Measurements from ENCODE around the gene ARHGAP6.

ARHGAP6 gene

GRCh38 chrX:11269996-11270395 is 395.7 kb downstream of the ARHGAP6 start:
- Histone ChIP-seq H3K4me3 (ENCODE audit: low read length in 2 of 2) (no peak overlapping the region), H3K27me3 (ENCODE audit: control insufficient read depth in 1 of 2, insufficient read depth in 2 of 2, low read length in 2 of 2) (no peaks in the 10 kb centered on the region), H3K4me1 (ENCODE audit: control insufficient read depth, insufficient read depth, low read length) (no peaks in the 10 kb centered on the region), H3K9me3 (ENCODE audit: control insufficient read depth in 2 of 2, low read length in 2 of 2) (no peaks in the 10 kb centered on the region), H3K9ac (ENCODE audit: low read length in 2 of 2) (no peak overlapping the region), H3K36me3 (ENCODE audit: control insufficient read depth in 2 of 2, insufficient read depth in 2 of 2, low read length in 2 of 2) (no peaks in the 10 kb centered on the region), H3K27ac (ENCODE audit: low read length) (no peak overlapping the region)

- no peak overlapping the region for H3K27ac ChIP-seq (ENCODE audit: low read length)
- H3K4me1 ChIP-seq (ENCODE audit: control insufficient read depth, insufficient read depth, low read length): no peaks in the 10 kb centered on the region
- no peaks in the 10 kb centered on the region for H3K27me3 ChIP-seq (ENCODE audit: control insufficient read depth in 1 of 2, insufficient read depth in 2 of 2, low read length in 2 of 2)
- H3K9ac ChIP-seq (ENCODE audit: low read length in 2 of 2): no peak overlapping the region
- no peaks in the 10 kb centered on the region for H3K9me3 ChIP-seq (ENCODE audit: control insufficient read depth in 2 of 2, low read length in 2 of 2)
- no peak overlapping the region for H3K4me3 ChIP-seq (ENCODE audit: low read length in 2 of 2)
- no peaks in the 10 kb centered on the region for H3K36me3 ChIP-seq (ENCODE audit: control insufficient read depth in 2 of 2, insufficient read depth in 2 of 2, low read length in 2 of 2)
Measured at GRCh38 chrX:11269006-11269405, 396.7 kb downstream of the ARHGAP6 start.

- H3K27ac ChIP-seq (ENCODE audit: low read length): no peak overlapping the region
- no peaks in the 10 kb centered on the region for H3K27me3 ChIP-seq (ENCODE audit: control insufficient read depth in 1 of 2, insufficient read depth in 2 of 2, low read length in 2 of 2)
- H3K9ac ChIP-seq (ENCODE audit: low read length in 2 of 2): no peak overlapping the region
- H3K4me1 ChIP-seq (ENCODE audit: control insufficient read depth, insufficient read depth, low read length): no peaks in the 10 kb centered on the region
- no peaks in the 10 kb centered on the region for H3K36me3 ChIP-seq (ENCODE audit: control insufficient read depth in 2 of 2, insufficient read depth in 2 of 2, low read length in 2 of 2)
- H3K4me3 ChIP-seq (ENCODE audit: low read length in 2 of 2): no peak overlapping the region
- no peaks in the 10 kb centered on the region for H3K9me3 ChIP-seq (ENCODE audit: control insufficient read depth in 2 of 2, low read length in 2 of 2)
Measured at GRCh38 chrX:11267425-11267824, 398.3 kb downstream of the ARHGAP6 start.

- no peak overlapping the region for H3K4me3 ChIP-seq (ENCODE audit: low read length in 2 of 2)
- H3K27me3 ChIP-seq (ENCODE audit: control insufficient read depth in 1 of 2, insufficient read depth in 2 of 2, low read length in 2 of 2): no peaks in the 10 kb centered on the region
- no peak overlapping the region for H3K27ac ChIP-seq (ENCODE audit: low read length)
- H3K4me1 ChIP-seq (ENCODE audit: control insufficient read depth, insufficient read depth, low read length): no peaks in the 10 kb centered on the region
- no peaks in the 10 kb centered on the region for H3K9me3 ChIP-seq (ENCODE audit: control insufficient read depth in 2 of 2, low read length in 2 of 2)
- H3K9ac ChIP-seq (ENCODE audit: low read length in 2 of 2): no peak overlapping the region
- H3K36me3 ChIP-seq (ENCODE audit: control insufficient read depth in 2 of 2, insufficient read depth in 2 of 2, low read length in 2 of 2): no peaks in the 10 kb centered on the region
Measured at GRCh38 chrX:11266573-11267003, 399.1 kb downstream of the ARHGAP6 start.

GRCh38 chrX:11265352-11265751 is 400.4 kb downstream of the ARHGAP6 start:
- no peaks in the 10 kb centered on the region for H3K36me3 ChIP-seq (ENCODE audit: control insufficient read depth in 2 of 2, insufficient read depth in 2 of 2, low read length in 2 of 2)
- no peak overlapping the region for H3K27ac ChIP-seq (ENCODE audit: low read length)
- H3K27me3 ChIP-seq (ENCODE audit: control insufficient read depth in 1 of 2, insufficient read depth in 2 of 2, low read length in 2 of 2): peaks cover 0 to 2% of the 10 kb centered on the region in 2 donors
- H3K4me1 ChIP-seq (ENCODE audit: control insufficient read depth, insufficient read depth, low read length): no peaks in the 10 kb centered on the region
- no peak overlapping the region for H3K4me3 ChIP-seq (ENCODE audit: low read length in 2 of 2)
- no peaks in the 10 kb centered on the region for H3K9me3 ChIP-seq (ENCODE audit: control insufficient read depth in 2 of 2, low read length in 2 of 2)
- H3K9ac ChIP-seq (ENCODE audit: low read length in 2 of 2): peak overlapping the region in 1 of 2 donors; percentile 20

GRCh38 chrX:11264925-11265324 is 400.8 kb downstream of the ARHGAP6 start:
- H3K4me3 ChIP-seq (ENCODE audit: low read length in 2 of 2): no peak overlapping the region
- peaks cover 0 to 2% of the 10 kb centered on the region in 2 donors for H3K27me3 ChIP-seq (ENCODE audit: control insufficient read depth in 1 of 2, insufficient read depth in 2 of 2, low read length in 2 of 2)
- H3K27ac ChIP-seq (ENCODE audit: low read length): no peak overlapping the region
- no peaks in the 10 kb centered on the region for H3K36me3 ChIP-seq (ENCODE audit: control insufficient read depth in 2 of 2, insufficient read depth in 2 of 2, low read length in 2 of 2)
- H3K9me3 ChIP-seq (ENCODE audit: control insufficient read depth in 2 of 2, low read length in 2 of 2): no peaks in the 10 kb centered on the region
- peak overlapping the region in 1 of 2 donors; percentile 20 for H3K9ac ChIP-seq (ENCODE audit: low read length in 2 of 2)
- no peaks in the 10 kb centered on the region for H3K4me1 ChIP-seq (ENCODE audit: control insufficient read depth, insufficient read depth, low read length)

- no peaks in the 10 kb centered on the region for H3K9me3 ChIP-seq (ENCODE audit: control insufficient read depth in 2 of 2, low read length in 2 of 2)
- H3K9ac ChIP-seq (ENCODE audit: low read length in 2 of 2): no peak overlapping the region
- H3K4me1 ChIP-seq (ENCODE audit: control insufficient read depth, insufficient read depth, low read length): no peaks in the 10 kb centered on the region
- H3K27ac ChIP-seq (ENCODE audit: low read length): no peak overlapping the region
- peaks cover 0 to 2% of the 10 kb centered on the region in 2 donors for H3K27me3 ChIP-seq (ENCODE audit: control insufficient read depth in 1 of 2, insufficient read depth in 2 of 2, low read length in 2 of 2)
- H3K4me3 ChIP-seq (ENCODE audit: low read length in 2 of 2): no peak overlapping the region
- no peaks in the 10 kb centered on the region for H3K36me3 ChIP-seq (ENCODE audit: control insufficient read depth in 2 of 2, insufficient read depth in 2 of 2, low read length in 2 of 2)
Measured at GRCh38 chrX:11261260-11261659, 404.5 kb downstream of the ARHGAP6 start.

- Histone ChIP-seq H3K27ac (ENCODE audit: low read length) (no peak overlapping the region), H3K9ac (ENCODE audit: low read length in 2 of 2) (no peak overlapping the region), H3K27me3 (ENCODE audit: control insufficient read depth in 1 of 2, insufficient read depth in 2 of 2, low read length in 2 of 2) (peaks cover 0 to 2% of the 10 kb centered on the region in 2 donors), H3K9me3 (ENCODE audit: control insufficient read depth in 2 of 2, low read length in 2 of 2) (no peaks in the 10 kb centered on the region), H3K36me3 (ENCODE audit: control insufficient read depth in 2 of 2, insufficient read depth in 2 of 2, low read length in 2 of 2) (no peaks in the 10 kb centered on the region), H3K4me1 (ENCODE audit: control insufficient read depth, insufficient read depth, low read length) (no peaks in the 10 kb centered on the region), H3K4me3 (ENCODE audit: low read length in 2 of 2) (no peak overlapping the region)
Measured at GRCh38 chrX:11259437-11259836, 406.3 kb downstream of the ARHGAP6 start.

- Histone ChIP-seq H3K9me3 (ENCODE audit: control insufficient read depth in 2 of 2, low read length in 2 of 2) (no peaks in the 10 kb centered on the region), H3K4me1 (ENCODE audit: control insufficient read depth, insufficient read depth, low read length) (no peaks in the 10 kb centered on the region), H3K27ac (ENCODE audit: low read length) (no peak overlapping the region), H3K9ac (ENCODE audit: low read length in 2 of 2) (no peak overlapping the region), H3K4me3 (ENCODE audit: low read length in 2 of 2) (no peak overlapping the region), H3K27me3 (ENCODE audit: control insufficient read depth in 1 of 2, insufficient read depth in 2 of 2, low read length in 2 of 2) (peaks cover 0 to 2% of the 10 kb centered on the region in 2 donors), H3K36me3 (ENCODE audit: control insufficient read depth in 2 of 2, insufficient read depth in 2 of 2, low read length in 2 of 2) (no peaks in the 10 kb centered on the region)
Measured at GRCh38 chrX:11257711-11258110, 408.0 kb downstream of the ARHGAP6 start.

- no peak overlapping the region for H3K27ac ChIP-seq (ENCODE audit: low read length)
- H3K9me3 ChIP-seq (ENCODE audit: control insufficient read depth in 2 of 2, low read length in 2 of 2): no peaks in the 10 kb centered on the region
- H3K4me1 ChIP-seq (ENCODE audit: control insufficient read depth, insufficient read depth, low read length): peaks cover 2% of the 10 kb centered on the region
- peaks cover 0 to 2% of the 10 kb centered on the region in 2 donors for H3K27me3 ChIP-seq (ENCODE audit: control insufficient read depth in 1 of 2, insufficient read depth in 2 of 2, low read length in 2 of 2)
- H3K36me3 ChIP-seq (ENCODE audit: control insufficient read depth in 2 of 2, insufficient read depth in 2 of 2, low read length in 2 of 2): no peaks in the 10 kb centered on the region
- no peak overlapping the region for H3K9ac ChIP-seq (ENCODE audit: low read length in 2 of 2)
- H3K4me3 ChIP-seq (ENCODE audit: low read length in 2 of 2): no peak overlapping the region
Measured at GRCh38 chrX:11257290-11257689, 408.4 kb downstream of the ARHGAP6 start.

GRCh38 chrX:11254417-11255109 is 411.2 kb downstream of the ARHGAP6 start:
- Histone ChIP-seq H3K27me3 (ENCODE audit: control insufficient read depth in 1 of 2, insufficient read depth in 2 of 2, low read length in 2 of 2) (no peaks in the 10 kb centered on the region), H3K27ac (ENCODE audit: low read length) (no peak overlapping the region), H3K9ac (ENCODE audit: low read length in 2 of 2) (no peak overlapping the region), H3K4me1 (ENCODE audit: control insufficient read depth, insufficient read depth, low read length) (peaks cover 3% of the 10 kb centered on the region), H3K36me3 (ENCODE audit: control insufficient read depth in 2 of 2, insufficient read depth in 2 of 2, low read length in 2 of 2) (no peaks in the 10 kb centered on the region), H3K4me3 (ENCODE audit: low read length in 2 of 2) (no peak overlapping the region), H3K9me3 (ENCODE audit: control insufficient read depth in 2 of 2, low read length in 2 of 2) (no peaks in the 10 kb centered on the region)
